ENCODE results near the gene DDX20.
"Not testable (repeated sequence)": the region's sequence is repeated elsewhere in the genome, so short reads cannot be mapped to it uniquely, and the experiment has no call there.

DDX20 gene

DNA sequence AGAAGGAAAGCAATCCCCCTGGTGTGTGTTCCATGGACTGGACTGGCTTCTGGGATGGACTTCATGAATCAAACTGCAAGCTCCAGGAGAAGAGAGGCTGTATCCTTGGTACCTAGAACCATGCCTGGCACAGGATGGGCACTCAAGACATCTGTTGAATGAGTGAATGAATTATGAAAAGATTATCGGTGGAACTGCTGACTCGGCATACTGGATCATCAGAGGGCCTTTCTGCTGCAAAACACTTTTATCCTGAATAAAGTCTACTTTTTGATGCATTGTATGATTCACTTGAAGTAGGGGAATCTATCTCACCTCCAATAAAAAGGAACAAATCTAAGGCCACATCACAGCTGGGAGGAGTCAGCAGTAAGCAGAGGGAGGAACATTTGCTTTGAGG is 42.9 kb downstream of the DDX20 start:
- no peak overlapping the region for H3K27ac ChIP-seq
- H3K36me3 ChIP-seq (replicated peaks), result no peaks in the 10 kb centered on the region
- DNase-seq, result no peak
- H3K27me3 ChIP-seq (replicated peaks), result no peaks in the 10 kb centered on the region
- no peak overlapping the region for H3K4me3 ChIP-seq (ENCODE audit: low read depth, low read length)
- TF ChIP-seq, protein P1, sequence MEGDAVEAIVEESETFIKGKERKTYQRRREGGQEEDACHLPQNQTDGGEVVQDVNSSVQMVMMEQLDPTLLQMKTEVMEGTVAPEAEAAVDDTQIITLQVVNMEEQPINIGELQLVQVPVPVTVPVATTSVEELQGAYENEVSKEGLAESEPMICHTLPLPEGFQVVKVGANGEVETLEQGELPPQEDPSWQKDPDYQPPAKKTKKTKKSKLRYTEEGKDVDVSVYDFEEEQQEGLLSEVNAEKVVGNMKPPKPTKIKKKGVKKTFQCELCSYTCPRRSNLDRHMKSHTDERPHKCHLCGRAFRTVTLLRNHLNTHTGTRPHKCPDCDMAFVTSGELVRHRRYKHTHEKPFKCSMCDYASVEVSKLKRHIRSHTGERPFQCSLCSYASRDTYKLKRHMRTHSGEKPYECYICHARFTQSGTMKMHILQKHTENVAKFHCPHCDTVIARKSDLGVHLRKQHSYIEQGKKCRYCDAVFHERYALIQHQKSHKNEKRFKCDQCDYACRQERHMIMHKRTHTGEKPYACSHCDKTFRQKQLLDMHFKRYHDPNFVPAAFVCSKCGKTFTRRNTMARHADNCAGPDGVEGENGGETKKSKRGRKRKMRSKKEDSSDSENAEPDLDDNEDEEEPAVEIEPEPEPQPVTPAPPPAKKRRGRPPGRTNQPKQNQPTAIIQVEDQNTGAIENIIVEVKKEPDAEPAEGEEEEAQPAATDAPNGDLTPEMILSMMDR (IDR thresholded peaks at IDR 0.05; ENCODE audit: low read depth, low read length, missing control alignments), result no peak
- in situ Hi-C loops (cut with HindIII; ENCODE audit: low pct_ligation_motif_present, low sequenced_read_pairs), result no loop called here

- DNase-seq; H3K4me3 ChIP-seq (ENCODE audit: low read depth, low read length); H3K36me3 ChIP-seq (replicated peaks); H3K27me3 ChIP-seq (replicated peaks); in situ Hi-C loops (cut with HindIII; ENCODE audit: low pct_ligation_motif_present, low sequenced_read_pairs); H3K27ac ChIP-seq: not testable (repeated sequence)
Measured at GRCh38 chr1:111799722-111800121, 44.0 kb downstream of the DDX20 start.

DNA sequence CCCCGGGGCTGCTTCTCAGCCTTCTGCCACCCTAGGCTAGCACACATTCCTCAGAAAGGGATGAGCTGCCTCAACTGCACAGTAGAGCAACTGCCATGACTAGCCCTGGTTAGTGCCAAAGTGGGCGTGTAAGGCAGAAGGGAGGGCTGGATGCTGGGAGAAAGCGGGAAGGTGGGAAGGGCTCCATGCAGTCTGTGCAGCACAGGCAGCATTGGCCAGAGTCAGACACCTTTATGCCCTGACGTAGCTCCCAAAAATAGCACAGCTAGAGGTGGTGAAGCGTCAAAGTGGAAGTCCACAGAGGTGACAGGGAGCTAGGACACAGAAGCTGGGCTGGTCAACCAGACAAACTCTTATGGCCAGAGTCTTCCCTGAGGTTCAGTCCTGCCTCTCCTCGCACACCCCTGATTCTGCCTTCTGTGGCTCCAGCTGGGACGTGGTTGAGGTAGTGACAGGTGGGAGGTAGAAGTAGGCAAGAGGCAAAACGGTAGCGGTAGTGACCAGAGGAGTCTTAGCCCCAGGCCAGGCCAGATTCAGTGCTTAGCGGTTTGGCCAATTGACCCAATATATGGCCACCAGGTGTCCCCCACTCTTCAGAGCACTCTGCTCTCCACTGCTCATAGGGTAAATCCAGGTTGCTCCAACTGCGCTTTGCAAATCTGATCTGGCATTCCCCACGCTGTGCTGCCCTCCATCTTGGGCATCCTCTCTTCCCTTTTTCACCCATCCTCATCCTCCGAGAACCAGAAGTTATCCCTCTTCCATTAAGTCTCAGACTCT is 45.6 kb downstream of the DDX20 start:
- Histone ChIP-seq H3K36me3 (replicated peaks) (no peaks in the 10 kb centered on the region), H3K27ac (no peak overlapping the region), H3K27me3 (replicated peaks) (no peaks in the 10 kb centered on the region), H3K4me3 (ENCODE audit: low read depth, low read length) (no peak overlapping the region)
- in situ Hi-C loops (cut with HindIII; ENCODE audit: low pct_ligation_motif_present, low sequenced_read_pairs), result no loop called here
- DNase-seq, result no peak
- TF ChIP-seq, protein P1 (IDR thresholded peaks at IDR 0.05; ENCODE audit: low read depth, low read length, missing control alignments), result peak; percentile 4

GRCh38 chr1:111802110-111802509 is 46.4 kb downstream of the DDX20 start:
- no peak for DNase-seq
- no peaks in the 10 kb centered on the region for H3K36me3 ChIP-seq (replicated peaks)
- TF ChIP-seq, protein P1 (IDR thresholded peaks at IDR 0.05; ENCODE audit: low read depth, low read length, missing control alignments), result no peak
- no peak overlapping the region for H3K4me3 ChIP-seq (ENCODE audit: low read depth, low read length)
- H3K27me3 ChIP-seq (replicated peaks), result no peaks in the 10 kb centered on the region
- H3K27ac ChIP-seq, result no peak overlapping the region
- in situ Hi-C loops (cut with HindIII; ENCODE audit: low pct_ligation_motif_present, low sequenced_read_pairs), result no loop called here

DNA sequence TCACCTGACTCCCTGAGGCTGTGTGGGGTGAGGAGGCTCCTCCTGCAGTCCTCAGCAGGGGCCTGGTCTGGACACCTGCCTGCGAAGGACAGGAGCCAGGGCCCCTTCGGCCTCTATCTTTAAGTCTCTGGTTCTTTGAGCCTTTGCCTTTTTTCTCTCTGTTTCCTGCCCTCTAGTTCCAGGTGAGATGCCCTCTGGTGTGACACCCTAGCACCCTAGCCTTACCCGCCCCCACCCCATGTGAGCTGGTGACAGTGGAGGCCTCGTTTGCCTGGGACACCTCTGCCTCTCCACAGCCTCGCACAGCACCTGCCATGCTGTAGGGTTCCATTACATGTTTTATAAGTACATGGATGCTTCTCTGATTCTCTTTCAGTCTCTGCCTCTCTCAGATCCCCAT is 47.3 kb downstream of the DDX20 start:
- Histone ChIP-seq H3K4me3 (ENCODE audit: low read depth, low read length) (no peak overlapping the region), H3K27ac (no peak overlapping the region), H3K36me3 (replicated peaks) (no peaks in the 10 kb centered on the region), H3K27me3 (replicated peaks) (no peaks in the 10 kb centered on the region)
- in situ Hi-C loops (cut with HindIII; ENCODE audit: low pct_ligation_motif_present, low sequenced_read_pairs), result no loop called here
- no peak for DNase-seq
- TF ChIP-seq, protein P1 (IDR thresholded peaks at IDR 0.05; ENCODE audit: low read depth, low read length, missing control alignments), result no peak

DNA sequence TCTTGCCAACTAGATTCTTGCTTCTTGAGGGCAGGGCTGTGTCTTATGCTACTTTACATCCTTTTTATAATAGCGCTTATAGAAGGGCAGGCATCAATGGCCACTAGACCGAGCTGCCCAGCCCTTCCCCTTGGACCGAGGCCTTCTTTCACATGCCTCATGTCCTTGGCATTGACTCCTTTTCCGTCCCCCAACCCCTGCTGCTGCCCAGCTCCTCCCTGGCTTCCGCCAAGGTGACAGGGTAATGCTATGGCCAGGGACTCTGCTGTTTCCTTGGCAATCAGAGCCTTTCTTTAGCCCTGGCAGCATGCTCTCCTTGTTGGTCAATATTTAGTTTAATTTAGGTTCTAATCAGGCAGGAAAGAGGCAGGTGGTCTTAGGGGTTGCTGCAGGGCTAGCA is 48.2 kb downstream of the DDX20 start:
- no peak for DNase-seq
- in situ Hi-C loops (cut with HindIII; ENCODE audit: low pct_ligation_motif_present, low sequenced_read_pairs), result no loop called here
- TF ChIP-seq, protein P1 (IDR thresholded peaks at IDR 0.05; ENCODE audit: low read depth, low read length, missing control alignments), result no peak
- no peak overlapping the region for H3K27ac ChIP-seq
- H3K4me3 ChIP-seq (ENCODE audit: low read depth, low read length), result no peak overlapping the region
- no peaks in the 10 kb centered on the region for H3K27me3 ChIP-seq (replicated peaks)
- H3K36me3 ChIP-seq (replicated peaks), result no peaks in the 10 kb centered on the region
